IgD-negative memory B cell (primary cell): ENCODE results near the gene TBC1D22A. TPM values are rescaled to one million over a fixed set of nuclear protein-coding genes. Genes with fewer than 3 reads are reported as not detected.

Experiments used
- H3K27ac Mint-ChIP-seq, 3 donors: one replicate each; pipeline ENCODE4 v1.8.0; 2020 to 2022; ENCODE audit warnings: mild to moderate bottlenecking in 3 of 3, mixed read lengths in 3 of 3, moderate library complexity in 1 of 3
- H3K27me3 Mint-ChIP-seq: one replicate; pipeline ENCODE4 v1.8.0; 2021; ENCODE audit warnings: mixed read lengths
- H3K36me3 Mint-ChIP-seq: one replicate; pipeline ENCODE4 v1.8.0; 2020; ENCODE audit warnings: mild to moderate bottlenecking, mixed read lengths
- H3K4me1 Mint-ChIP-seq, 3 donors: one replicate each; pipeline ENCODE4 v1.8.0; 2020 to 2022; ENCODE audit warnings: mixed read lengths in 3 of 3, mild to moderate bottlenecking in 1 of 3
- H3K4me3 Mint-ChIP-seq, 4 donors: one replicate each; pipeline ENCODE4 v1.8.0; 2020 to 2022; ENCODE audit warnings: mild to moderate bottlenecking in 4 of 4, mixed read lengths in 4 of 4, moderate library complexity in 3 of 4
- H3K9me3 Mint-ChIP-seq, 3 donors: one replicate each; pipeline ENCODE4 v1.8.0; 2020 to 2021; ENCODE audit warnings: mixed read lengths in 3 of 3, mild to moderate bottlenecking in 1 of 3
- polyA plus RNA-seq: library from polyadenylated mRNA; unstranded; fragments of 300-500 nt; fragmentation: Illumina TruSeq; gene quantifications from one replicate; pipeline ENCODE4 v1.2.3, GENCODE V29; 2021

Gene TBC1D22A
- polyA plus RNA-seq, 1 donor from 2014 or later = 64.3 TPM

GRCh38 chr22:47124451-47124881 lies 362.0 kb downstream of the TBC1D22A start:
- peaks cover 3% of the 10 kb centered on the region for H3K36me3 Mint-ChIP-seq
- no peaks in the 10 kb centered on the region for H3K9me3 Mint-ChIP-seq
- H3K27me3 Mint-ChIP-seq = no peaks in the 10 kb centered on the region
- peak overlapping the region in 1 of 4 donors; percentile 17 for H3K4me3 Mint-ChIP-seq
- H3K27ac Mint-ChIP-seq = no peak overlapping the region
- H3K4me1 Mint-ChIP-seq = peaks cover 0 to 8% (median 6%) of the 10 kb centered on the region in 3 donors

- Mint-ChIP-seq H3K4me1 (peaks cover 0 to 8% (median 6%) of the 10 kb centered on the region in 3 donors), H3K36me3 (peaks cover 3% of the 10 kb centered on the region), H3K27me3 (no peaks in the 10 kb centered on the region), H3K9me3 (no peaks in the 10 kb centered on the region), H3K27ac (no peak overlapping the region), H3K4me3 (no peak overlapping the region)
Observed at GRCh38 chr22:47124961-47125360, 362.5 kb downstream of the TBC1D22A start.

- peak overlapping the region in 1 of 3 donors; percentile 68 for H3K27ac Mint-ChIP-seq
- H3K4me3 Mint-ChIP-seq = peak overlapping the region in 1 of 4 donors; percentile 4
- peaks cover 0 to 8% (median 6%) of the 10 kb centered on the region in 3 donors for H3K4me1 Mint-ChIP-seq
- H3K27me3 Mint-ChIP-seq = no peaks in the 10 kb centered on the region
- no peaks in the 10 kb centered on the region for H3K9me3 Mint-ChIP-seq
- peaks cover 3% of the 10 kb centered on the region for H3K36me3 Mint-ChIP-seq
Observed at GRCh38 chr22:47125603-47126002, 363.2 kb downstream of the TBC1D22A start.

- Mint-ChIP-seq H3K4me3 (no peak overlapping the region), H3K9me3 (no peaks in the 10 kb centered on the region), H3K4me1 (peaks cover 0 to 8% (median 6%) of the 10 kb centered on the region in 3 donors), H3K27ac (peak overlapping the region in 2 of 3 donors; percentile 68 to 74), H3K27me3 (no peaks in the 10 kb centered on the region), H3K36me3 (peaks cover 3% of the 10 kb centered on the region)
Observed at GRCh38 chr22:47126344-47126811, 363.9 kb downstream of the TBC1D22A start.

GRCh38 chr22:47127441-47127871 lies 365.0 kb downstream of the TBC1D22A start:
- H3K27me3 Mint-ChIP-seq = no peaks in the 10 kb centered on the region
- no peak overlapping the region for H3K27ac Mint-ChIP-seq
- H3K36me3 Mint-ChIP-seq = peaks cover 3% of the 10 kb centered on the region
- peaks cover 0 to 8% (median 6%) of the 10 kb centered on the region in 3 donors for H3K4me1 Mint-ChIP-seq
- H3K9me3 Mint-ChIP-seq = no peaks in the 10 kb centered on the region
- no peak overlapping the region for H3K4me3 Mint-ChIP-seq

- Mint-ChIP-seq H3K9me3 (no peaks in the 10 kb centered on the region), H3K27ac (peak overlapping the region in 2 of 3 donors; percentile 35 to 59), H3K36me3 (peaks cover 3% of the 10 kb centered on the region), H3K4me3 (no peak overlapping the region), H3K4me1 (peaks cover 0 to 8% (median 6%) of the 10 kb centered on the region in 3 donors), H3K27me3 (no peaks in the 10 kb centered on the region)
Observed at GRCh38 chr22:47128216-47128615, 365.8 kb downstream of the TBC1D22A start.

- H3K9me3 Mint-ChIP-seq = no peaks in the 10 kb centered on the region
- H3K27me3 Mint-ChIP-seq = no peaks in the 10 kb centered on the region
- no peak overlapping the region for H3K4me3 Mint-ChIP-seq
- H3K27ac Mint-ChIP-seq = peak overlapping the region; percentile 35 to 71 (median 59)
- H3K4me1 Mint-ChIP-seq = peaks cover 0 to 5% (median 4%) of the 10 kb centered on the region in 3 donors
- H3K36me3 Mint-ChIP-seq = peaks cover 3% of the 10 kb centered on the region
Observed at GRCh38 chr22:47128622-47129215, 366.3 kb downstream of the TBC1D22A start.

GRCh38 chr22:47129902-47130635 lies 367.6 kb downstream of the TBC1D22A start:
- Mint-ChIP-seq H3K4me3 (no peak overlapping the region), H3K36me3 (peaks cover 3% of the 10 kb centered on the region), H3K27ac (no peak overlapping the region), H3K27me3 (no peaks in the 10 kb centered on the region), H3K9me3 (no peaks in the 10 kb centered on the region), H3K4me1 (peaks cover 0 to 7% (median 4%) of the 10 kb centered on the region in 3 donors)

GRCh38 chr22:47130883-47131631 lies 368.6 kb downstream of the TBC1D22A start:
- Mint-ChIP-seq H3K27me3 (no peaks in the 10 kb centered on the region), H3K4me1 (peaks cover 0 to 7% (median 2%) of the 10 kb centered on the region in 3 donors), H3K4me3 (no peak overlapping the region), H3K9me3 (no peaks in the 10 kb centered on the region), H3K27ac (no peak overlapping the region), H3K36me3 (peaks cover 3% of the 10 kb centered on the region)

- H3K27me3 Mint-ChIP-seq = no peaks in the 10 kb centered on the region
- H3K9me3 Mint-ChIP-seq = no peaks in the 10 kb centered on the region
- H3K36me3 Mint-ChIP-seq = peaks cover under 1% of the 10 kb centered on the region
- H3K4me3 Mint-ChIP-seq = no peak overlapping the region
- H3K4me1 Mint-ChIP-seq = peaks cover 0 to 5% (median under 1%) of the 10 kb centered on the region in 3 donors
- peak overlapping the region in 1 of 3 donors; percentile 42 for H3K27ac Mint-ChIP-seq
Observed at GRCh38 chr22:47131632-47132427, 369.4 kb downstream of the TBC1D22A start.

GRCh38 chr22:47132428-47132825 lies 370.0 kb downstream of the TBC1D22A start:
- Mint-ChIP-seq H3K4me3 (no peak overlapping the region), H3K36me3 (no peaks in the 10 kb centered on the region), H3K9me3 (no peaks in the 10 kb centered on the region), H3K27ac (peak overlapping the region in 1 of 3 donors; percentile 42), H3K4me1 (peaks cover 0 to 5% (median 0%) of the 10 kb centered on the region in 3 donors), H3K27me3 (no peaks in the 10 kb centered on the region)

- Mint-ChIP-seq H3K27ac (no peak overlapping the region), H3K4me1 (peaks cover 0 to 5% (median 0%) of the 10 kb centered on the region in 3 donors), H3K9me3 (no peaks in the 10 kb centered on the region), H3K4me3 (peak overlapping the region in 1 of 4 donors; percentile 58), H3K27me3 (no peaks in the 10 kb centered on the region), H3K36me3 (no peaks in the 10 kb centered on the region)
Observed at GRCh38 chr22:47133061-47133969, 370.9 kb downstream of the TBC1D22A start.

- Mint-ChIP-seq H3K4me1 (peaks cover 0 to 2% (median 0%) of the 10 kb centered on the region in 3 donors), H3K9me3 (no peaks in the 10 kb centered on the region), H3K36me3 (no peaks in the 10 kb centered on the region), H3K27ac (no peak overlapping the region), H3K4me3 (no peak overlapping the region), H3K27me3 (no peaks in the 10 kb centered on the region)
Observed at GRCh38 chr22:47134222-47134621, 371.8 kb downstream of the TBC1D22A start.
